Measurements from ENCODE around the gene LILRB4. TPM values are rescaled to one million over a fixed set of nuclear protein-coding genes. Genes with fewer than 3 reads are reported as not detected.

LILRB4 gene
- total and polyA plus RNA-seq, 2 experiments from 2014 or later = not detected

GRCh38 chr19:54653181-54653809, 9.5 kb upstream of the LILRB4 start:
- H3K4me3 Mint-ChIP-seq = no peak overlapping the region
- no peak for ATAC-seq

More at GRCh38 chr19:54653181-54653809, 9.5 kb upstream of the LILRB4 start:
- DNase-seq (ENCODE audit: low spot score) = peak; percentile 36
- no peaks in the 10 kb centered on the region for H4K20me1 ChIP-seq (replicated peaks; ENCODE audit: insufficient read depth)
- H3K4me2 ChIP-seq = no peak overlapping the region
- peaks cover 93% of the 10 kb centered on the region for H3K9me3 Mint-ChIP-seq
- H3K4me1 Mint-ChIP-seq = no peaks in the 10 kb centered on the region
- H3F3A ChIP-seq (replicated peaks; ENCODE audit: low read depth) = no peaks in the 10 kb centered on the region
- no peaks in the 10 kb centered on the region for H3K4me1 ChIP-seq (ENCODE audit: insufficient read depth)
- no peak overlapping the region for H3K4me3 ChIP-seq
- H3K79me2 ChIP-seq (replicated peaks; ENCODE audit: insufficient read depth) = no peaks in the 10 kb centered on the region
- H3K36me3 ChIP-seq (ENCODE audit: insufficient read depth) = no peaks in the 10 kb centered on the region
- TF ChIP-seq JUNB (IDR thresholded peaks at IDR 0.05; ENCODE audit: unreplicated experiment) (no peak), NANOG (IDR thresholded peaks at IDR 0.05; ENCODE audit: borderline replicate concordance) (no peak), CTCF (conservative IDR thresholded peaks at IDR 0.05; ENCODE audit: low read depth in 2 of 2) (peak; percentile 42 to 65), REST (IDR thresholded peaks at IDR 0.05; ENCODE audit: unreplicated experiment) (no peak), EZH2phosphoT487 (IDR thresholded peaks at IDR 0.05; ENCODE audit: unreplicated experiment) (no peak), CREB1 (CRISPR knock-in tag; IDR thresholded peaks at IDR 0.05; ENCODE audit: low read depth) (no peak), STAT1 (IDR thresholded peaks at IDR 0.05; ENCODE audit: unreplicated experiment) (no peak), ETS1 (IDR thresholded peaks at IDR 0.05) (no peak), ZNF114 (CRISPR knock-in tag; IDR thresholded peaks at IDR 0.05) (no peak)
- H3K9me2 ChIP-seq (ENCODE audit: insufficient read depth) = no peaks in the 10 kb centered on the region
- no peak overlapping the region for H3K27ac ChIP-seq (ENCODE audit: low read depth)
- H3K27me3 Mint-ChIP-seq (ENCODE audit: insufficient read depth, low read depth, poor library complexity) = peaks cover 8% of the 10 kb centered on the region
- H2AFZ ChIP-seq = no peak overlapping the region
- no peaks in the 10 kb centered on the region for H3K27me3 ChIP-seq (ENCODE audit: insufficient read depth)
- no peak overlapping the region for H3K27ac Mint-ChIP-seq
- peaks cover 38% of the 10 kb centered on the region for H3K36me3 Mint-ChIP-seq (ENCODE audit: low read depth)
